Caco-2 (cell line): ENCODE results near the gene SMIM24. TPM values are rescaled to one million over a fixed set of nuclear protein-coding genes. Genes with fewer than 3 reads are reported as not detected.

Experiments
- BruUV-seq: library from RNA; stranded (reverse); fragments of 400-500 nt; replicated peaks from 2 replicates; lab custom pipeline; 2021; lab: Mats Ljungman, UMichigan
- CTCF ChIA-PET: fragments of 300-600 bp; sonication (Branson Sonifier 250); formaldehyde crosslinking; loops from one replicate; lab custom pipeline; 2022; ENCODE audit warnings: antibody characterized with exemption; lab: Charles Lee
- POLR2A ChIA-PET: fragments of 300-600 bp; sonication (Branson Sonifier 250); formaldehyde crosslinking; loops from one replicate; lab custom pipeline; 2022; ENCODE audit warnings: antibody characterized with exemption; lab: Charles Lee
- DNase-seq, 2 experiments: peaks; one replicate each; pipeline versions ENCODE4 v3.0.0 to v3.0.0-alpha.2; 2020 to 2022
- H3K27me3 ChIP-seq: replicated peaks from 2 replicates; pipeline ENCODE4 v1.6.0; 2011; ENCODE audit warnings: low read length; ENCODE audit not compliant: control insufficient read depth, insufficient read depth
- H3K36me3 ChIP-seq: 2 replicates; pipeline ENCODE4 v1.5.1; 2011; ENCODE audit warnings: low read length; ENCODE audit not compliant: control insufficient read depth, insufficient read depth
- H3K4me1 ChIP-seq: fragments of 250-450 bp; sonication (Bioruptor Pico); 2 replicates; pipeline ENCODE4 v1.5.1; 2020; ENCODE audit warnings: mild to moderate bottlenecking
- H3K4me3 ChIP-seq: 2 replicates; pipeline ENCODE4 v1.5.1; 2011; ENCODE audit warnings: low read depth, mild to moderate bottlenecking, control low read depth, low read length
- H3K9me3 ChIP-seq: fragments of 250-450 bp; sonication (Bioruptor Pico); 2 replicates; pipeline ENCODE4 v1.5.1; 2020; ENCODE audit warnings: mild to moderate bottlenecking, moderate library complexity
- H3K27ac Mint-ChIP-seq: one replicate; pipeline ENCODE4 v1.8.0; 2022; ENCODE audit warnings: mixed read lengths; ENCODE audit not compliant: unreplicated experiment
- H3K27me3 Mint-ChIP-seq: one replicate; pipeline ENCODE4 v1.8.0; 2022; ENCODE audit warnings: mixed read lengths; ENCODE audit not compliant: insufficient read depth, unreplicated experiment
- H3K36me3 Mint-ChIP-seq: one replicate; pipeline ENCODE4 v1.8.0; 2022; ENCODE audit warnings: mild to moderate bottlenecking, mixed read lengths; ENCODE audit not compliant: insufficient read depth, unreplicated experiment
- H3K4me1 Mint-ChIP-seq: one replicate; pipeline ENCODE4 v1.8.0; 2022; ENCODE audit warnings: low read depth, mixed read lengths; ENCODE audit not compliant: unreplicated experiment
- H3K4me3 Mint-ChIP-seq: one replicate; pipeline ENCODE4 v1.8.0; 2022; ENCODE audit warnings: mild to moderate bottlenecking, moderate library complexity, mixed read lengths; ENCODE audit not compliant: unreplicated experiment
- H3K9me3 Mint-ChIP-seq: one replicate; pipeline ENCODE4 v1.8.0; 2022; ENCODE audit warnings: mixed read lengths; ENCODE audit not compliant: unreplicated experiment
- intact Hi-C: fragments of 100-400 bp; cut with micrococcal nuclease; formaldehyde crosslinking; loops from one replicate; pipeline ENCODE4 v1.10.0; 2022; ENCODE audit not compliant: unreplicated experiment
- total RNA-seq: library from RNA; stranded (reverse); gene quantifications from 2 replicates; pipeline ENCODE4 v1.2.3, GENCODE V29; 2022
- TF ChIP-seq, protein P1 (sequence below), 2 experiments: fragments of 200-600 bp in 1 of 2; IDR thresholded peaks; 1 replicate in 1 of 2; 2 replicates in 1 of 2; pipeline versions ENCODE4 v1.5.1 to v1.8.0; 2011 to 2022; ENCODE audit warnings: antibody characterized with exemption in 1 of 2, control low read depth in 1 of 2, inconsistent platforms in 1 of 2, low read depth in 1 of 2, low read length in 1 of 2, mild to moderate bottlenecking in 1 of 2, moderate library complexity in 1 of 2; ENCODE audit not compliant: insufficient read depth in 1 of 2, severe bottlenecking in 1 of 2, unreplicated experiment in 1 of 2

SMIM24 gene
- total RNA-seq, 1 experiment from 2014 or later = 1.7 TPM

DNA sequence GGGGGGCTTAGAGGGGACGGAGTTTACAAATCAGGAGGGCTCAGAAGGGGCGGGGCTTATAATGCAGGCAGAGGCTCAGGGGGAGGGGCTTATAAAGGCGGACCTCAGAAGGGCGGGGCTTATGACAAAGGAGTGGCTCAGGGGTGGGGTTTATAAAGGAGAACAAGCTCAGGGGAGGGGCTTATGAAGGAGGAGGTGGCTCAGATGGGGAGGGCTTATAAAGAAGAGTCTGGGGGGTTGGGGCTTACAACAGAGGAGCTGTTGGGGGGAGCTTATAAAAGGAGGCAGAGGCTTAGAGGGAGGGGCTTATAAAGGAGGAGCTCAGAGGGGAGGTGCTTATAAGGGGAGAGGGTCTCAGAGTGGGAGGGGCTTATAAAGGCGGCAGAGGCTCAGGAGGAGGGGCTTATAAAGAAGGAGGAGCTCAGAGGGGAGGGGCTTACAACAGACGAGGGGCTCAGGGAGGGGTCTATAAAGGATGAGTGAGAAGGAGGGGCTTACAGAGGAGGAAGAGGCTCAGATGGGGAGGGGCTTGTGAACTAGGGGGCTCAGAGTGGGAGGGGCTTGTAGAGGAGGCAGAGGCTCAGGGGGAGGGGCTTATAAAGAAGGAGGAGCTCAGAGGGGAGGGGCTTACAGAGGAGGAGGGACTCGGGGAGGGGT, 1.0 kb downstream of the SMIM24 start:
- BruUV-seq = no TSS peak

DNA sequence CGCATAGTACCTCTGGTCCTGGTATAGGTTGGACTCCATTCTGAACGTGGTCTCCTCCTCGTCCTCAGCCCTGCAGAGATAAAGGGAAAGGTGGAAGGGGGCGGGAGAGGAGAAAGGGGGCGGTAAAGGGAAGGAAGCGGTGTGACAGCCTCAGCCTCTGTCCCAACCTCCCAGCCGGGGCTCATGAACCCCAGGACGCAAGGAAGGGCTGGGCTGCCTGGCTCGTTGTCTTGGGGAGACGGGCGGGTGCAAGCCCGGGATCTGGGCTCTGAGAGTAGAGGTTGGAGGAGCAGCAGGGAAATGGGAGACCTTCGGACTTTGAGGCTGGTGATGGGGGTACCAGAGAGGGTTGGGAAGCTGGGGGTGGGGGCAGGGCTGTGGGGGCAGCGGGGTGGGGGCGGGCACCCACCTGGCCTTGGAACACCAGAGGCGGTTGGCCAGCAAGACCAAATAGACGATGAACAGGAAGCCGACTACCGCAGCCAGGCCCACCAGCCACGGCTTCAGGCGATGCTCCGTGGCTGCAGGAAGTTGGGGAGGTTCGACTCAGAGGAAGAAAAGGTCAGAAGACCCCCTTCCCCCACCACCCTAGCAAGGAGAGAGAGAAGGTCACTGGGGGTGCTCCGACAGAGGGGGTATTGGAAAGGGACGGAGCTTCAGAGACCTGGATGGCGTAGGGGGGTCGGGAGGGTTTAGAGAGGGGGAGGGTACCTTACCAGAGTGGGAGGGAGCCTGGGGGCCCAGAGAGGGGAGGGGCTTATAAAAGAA, 1.7 kb downstream of the SMIM24 start:
- peaks cover 6% of the 10 kb centered on the region for H3K36me3 Mint-ChIP-seq
- H3K27ac Mint-ChIP-seq = no peak overlapping the region
- no TSS peak for BruUV-seq
- H3K4me1 Mint-ChIP-seq = peaks cover 5% of the 10 kb centered on the region
- Histone ChIP-seq H3K4me1 (peaks cover 38% of the 10 kb centered on the region), H3K27me3 (no peaks in the 10 kb centered on the region), H3K4me3 (no peak overlapping the region), H3K36me3 (no peaks in the 10 kb centered on the region), H3K9me3 (no peaks in the 10 kb centered on the region)
- TF ChIP-seq, protein P1, sequence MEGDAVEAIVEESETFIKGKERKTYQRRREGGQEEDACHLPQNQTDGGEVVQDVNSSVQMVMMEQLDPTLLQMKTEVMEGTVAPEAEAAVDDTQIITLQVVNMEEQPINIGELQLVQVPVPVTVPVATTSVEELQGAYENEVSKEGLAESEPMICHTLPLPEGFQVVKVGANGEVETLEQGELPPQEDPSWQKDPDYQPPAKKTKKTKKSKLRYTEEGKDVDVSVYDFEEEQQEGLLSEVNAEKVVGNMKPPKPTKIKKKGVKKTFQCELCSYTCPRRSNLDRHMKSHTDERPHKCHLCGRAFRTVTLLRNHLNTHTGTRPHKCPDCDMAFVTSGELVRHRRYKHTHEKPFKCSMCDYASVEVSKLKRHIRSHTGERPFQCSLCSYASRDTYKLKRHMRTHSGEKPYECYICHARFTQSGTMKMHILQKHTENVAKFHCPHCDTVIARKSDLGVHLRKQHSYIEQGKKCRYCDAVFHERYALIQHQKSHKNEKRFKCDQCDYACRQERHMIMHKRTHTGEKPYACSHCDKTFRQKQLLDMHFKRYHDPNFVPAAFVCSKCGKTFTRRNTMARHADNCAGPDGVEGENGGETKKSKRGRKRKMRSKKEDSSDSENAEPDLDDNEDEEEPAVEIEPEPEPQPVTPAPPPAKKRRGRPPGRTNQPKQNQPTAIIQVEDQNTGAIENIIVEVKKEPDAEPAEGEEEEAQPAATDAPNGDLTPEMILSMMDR (IDR thresholded peaks at IDR 0.05; ENCODE audit: insufficient read depth in 1 of 2, low read depth in 1 of 2, low read length in 1 of 2, severe bottlenecking in 1 of 2, unreplicated experiment in 1 of 2) = no peak
- H3K4me3 Mint-ChIP-seq = no peak overlapping the region
- intact Hi-C loops = no loop called here
- ChIA-PET POLR2A (no interaction called here), CTCF (no interaction called here)
- no peaks in the 10 kb centered on the region for H3K9me3 Mint-ChIP-seq
- DNase-seq = no peak
- no peaks in the 10 kb centered on the region for H3K27me3 Mint-ChIP-seq

More for the DNA sequence above, 1.0 kb downstream of the SMIM24 start:
- H3K4me3 Mint-ChIP-seq = no peak overlapping the region
- CTCF ChIA-PET = interaction anchor here (0.7 kb wide), 2 partner anchors 13 to 50 kb away, joined by 3 to 12 read pairs; no protein-coding TSS in a partner anchor
- peaks cover 5% of the 10 kb centered on the region for H3K4me1 Mint-ChIP-seq
- H3K27ac Mint-ChIP-seq = no peak overlapping the region
- no peaks in the 10 kb centered on the region for H3K36me3 ChIP-seq
- H3K9me3 Mint-ChIP-seq = no peaks in the 10 kb centered on the region
- POLR2A ChIA-PET = no interaction called here
- no peak overlapping the region for H3K4me3 ChIP-seq
- H3K9me3 ChIP-seq = no peaks in the 10 kb centered on the region
- no peak for DNase-seq
- no peaks in the 10 kb centered on the region for H3K27me3 ChIP-seq
- TF ChIP-seq, protein P1 (IDR thresholded peaks at IDR 0.05; ENCODE audit: insufficient read depth in 1 of 2, low read depth in 1 of 2, low read length in 1 of 2, severe bottlenecking in 1 of 2, unreplicated experiment in 1 of 2) = no peak
- no peaks in the 10 kb centered on the region for H3K27me3 Mint-ChIP-seq
- intact Hi-C loops = no loop called here
- H3K36me3 Mint-ChIP-seq = peaks cover 6% of the 10 kb centered on the region
- H3K4me1 ChIP-seq = peaks cover 31% of the 10 kb centered on the region

DNA sequence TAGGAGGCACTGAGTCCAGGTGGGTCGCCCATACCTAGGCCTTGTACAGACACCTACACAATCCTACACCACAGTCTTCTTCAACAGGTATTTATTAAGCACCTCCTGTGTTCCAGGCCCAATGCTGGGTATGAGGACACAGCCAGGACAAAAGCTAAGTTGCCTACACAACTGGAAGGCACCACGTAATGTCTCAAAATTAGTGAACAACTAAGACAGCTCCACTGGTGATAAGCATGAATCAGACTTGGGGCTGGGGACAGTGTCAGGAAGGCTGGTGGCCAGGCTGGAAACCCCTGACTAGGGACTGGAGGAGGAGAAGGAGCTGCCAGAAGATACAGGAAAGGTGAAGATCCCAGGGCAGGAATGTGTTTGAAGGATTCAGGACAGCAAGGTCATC, 2.4 kb downstream of the SMIM24 start:
- H3K4me3 Mint-ChIP-seq = no peak overlapping the region
- Histone ChIP-seq H3K27me3 (no peaks in the 10 kb centered on the region), H3K4me1 (peaks cover 44% of the 10 kb centered on the region), H3K4me3 (no peak overlapping the region), H3K9me3 (no peaks in the 10 kb centered on the region), H3K36me3 (no peaks in the 10 kb centered on the region)
- H3K36me3 Mint-ChIP-seq = peaks cover 6% of the 10 kb centered on the region
- no peak for DNase-seq
- H3K4me1 Mint-ChIP-seq = peaks cover 5% of the 10 kb centered on the region
- no peaks in the 10 kb centered on the region for H3K27me3 Mint-ChIP-seq
- H3K9me3 Mint-ChIP-seq = no peaks in the 10 kb centered on the region
- no TSS peak for BruUV-seq
- ChIA-PET POLR2A (no interaction called here), CTCF (no interaction called here)
- TF ChIP-seq, protein P1 (IDR thresholded peaks at IDR 0.05; ENCODE audit: insufficient read depth in 1 of 2, low read depth in 1 of 2, low read length in 1 of 2, severe bottlenecking in 1 of 2, unreplicated experiment in 1 of 2) = no peak
- H3K27ac Mint-ChIP-seq = no peak overlapping the region
- intact Hi-C loops = no loop called here
